MM.1S (cell line): Measurements from ENCODE around the gene TGFBR2.
"Not testable (repeated sequence)": the region's sequence is repeated elsewhere in the genome, so short reads cannot be mapped to it uniquely, and the experiment has no call there.

Experiments used
- CTCF ChIP-seq: fragments of 300-600 bp; sonication (generic); IDR thresholded peaks from 2 replicates; pipeline ENCODE4 v1.5.1; 2016; ENCODE audit warnings: antibody characterized with exemption, low read length, mixed read lengths
- EZH2 ChIP-seq: fragments of 300-600 bp; sonication (generic); optimal IDR thresholded peaks from 2 replicates; pipeline ENCODE3; 2017; ENCODE audit warnings: low read depth, mild to moderate bottlenecking, antibody characterized with exemption, low read length, mixed read lengths

- TF ChIP-seq CTCF, EZH2: not testable (repeated sequence)
Observed at GRCh38 chr3:30624480-30624879, 18.1 kb downstream of the TGFBR2 start.
